Adrenal gland (tissue), 5 donors: ENCODE data around the gene GAPVD1.

Source experiments
- CTCF ChIP-seq, 6 experiments: fragments of 450-650 bp in 4 of 6; fragments of 200-600 bp in 2 of 6; sonication (generic) in 1 of 6; IDR thresholded peaks; 1 replicate in 5 of 6; 2 replicates in 1 of 6; pipeline versions ENCODE4 v1.5.1 to v1.8.0; 2016 to 2021; ENCODE audit warnings: antibody characterized with exemption in 6 of 6, mild to moderate bottlenecking in 2 of 6, moderate library complexity in 1 of 6
- POLR2A ChIP-seq, 2 donors: fragments of 450-650 bp; IDR thresholded peaks; one replicate each; pipeline ENCODE4 v1.6.1; 2017; ENCODE audit warnings: antibody characterized with exemption in 2 of 2, mild to moderate bottlenecking in 2 of 2, moderate library complexity in 1 of 2
- donor health status: DM: no; HTN: no; CAD: no.

GRCh38 chr9:125388978-125389377, 127.4 kb downstream of the GAPVD1 start:
- TF ChIP-seq POLR2A (IDR thresholded peaks at IDR 0.05) (no peak), CTCF (IDR thresholded peaks at IDR 0.05) (no peak)
